ENCODE results near the gene CDH22. TPM values are rescaled to one million over a fixed set of nuclear protein-coding genes. Genes with fewer than 3 reads are reported as not detected.

Gene CDH22
- total and polyA plus RNA-seq, 2 donors from 2014 or later: 0.19 to 1.6 TPM

DNA sequence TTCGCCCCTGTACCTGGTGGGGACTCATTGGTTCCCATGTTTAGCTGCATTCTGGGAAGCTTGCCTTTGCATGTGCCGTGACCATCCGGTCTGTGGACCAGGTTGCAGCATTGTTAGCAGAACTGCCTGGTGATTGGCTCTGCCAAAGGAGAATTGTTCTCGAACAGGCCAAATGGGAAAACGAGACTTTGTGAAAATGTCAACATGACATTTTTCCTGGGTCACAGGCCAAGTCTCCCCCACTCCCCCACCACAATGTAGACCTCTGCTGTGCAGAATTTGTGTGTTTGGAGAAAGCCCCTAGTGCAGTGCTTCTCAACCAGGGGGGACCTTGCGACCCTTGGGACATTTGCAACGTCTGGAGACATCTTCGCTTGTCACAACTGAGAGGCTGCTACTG is 23.2 kb downstream of the CDH22 start:
- DNase-seq: peak in 1 of 5 donors; percentile 19
- H3K4me3 ChIP-seq (ENCODE audit: low read length in 3 of 3): no peak overlapping the region
- TF ChIP-seq, protein P1, sequence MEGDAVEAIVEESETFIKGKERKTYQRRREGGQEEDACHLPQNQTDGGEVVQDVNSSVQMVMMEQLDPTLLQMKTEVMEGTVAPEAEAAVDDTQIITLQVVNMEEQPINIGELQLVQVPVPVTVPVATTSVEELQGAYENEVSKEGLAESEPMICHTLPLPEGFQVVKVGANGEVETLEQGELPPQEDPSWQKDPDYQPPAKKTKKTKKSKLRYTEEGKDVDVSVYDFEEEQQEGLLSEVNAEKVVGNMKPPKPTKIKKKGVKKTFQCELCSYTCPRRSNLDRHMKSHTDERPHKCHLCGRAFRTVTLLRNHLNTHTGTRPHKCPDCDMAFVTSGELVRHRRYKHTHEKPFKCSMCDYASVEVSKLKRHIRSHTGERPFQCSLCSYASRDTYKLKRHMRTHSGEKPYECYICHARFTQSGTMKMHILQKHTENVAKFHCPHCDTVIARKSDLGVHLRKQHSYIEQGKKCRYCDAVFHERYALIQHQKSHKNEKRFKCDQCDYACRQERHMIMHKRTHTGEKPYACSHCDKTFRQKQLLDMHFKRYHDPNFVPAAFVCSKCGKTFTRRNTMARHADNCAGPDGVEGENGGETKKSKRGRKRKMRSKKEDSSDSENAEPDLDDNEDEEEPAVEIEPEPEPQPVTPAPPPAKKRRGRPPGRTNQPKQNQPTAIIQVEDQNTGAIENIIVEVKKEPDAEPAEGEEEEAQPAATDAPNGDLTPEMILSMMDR (IDR thresholded peaks at IDR 0.05; ENCODE audit: borderline replicate concordance, extremely low read depth, insufficient read depth): no peak
- H3K9ac ChIP-seq (ENCODE audit: low read length in 3 of 3): no peak overlapping the region
- H3K27ac ChIP-seq (ENCODE audit: low read depth in 2 of 2, low read length in 2 of 2): no peak overlapping the region
- no peaks in the 10 kb centered on the region for H3K36me3 ChIP-seq (ENCODE audit: control insufficient read depth in 2 of 3, insufficient read depth in 3 of 3, low read length in 3 of 3)
- FAIRE-seq: no peak
- intact Hi-C loops (cut with DNase I): no loop called here
- H3K27me3 ChIP-seq (ENCODE audit: control insufficient read depth, insufficient read depth, low read length): peaks cover 25% of the 10 kb centered on the region
- no peaks in the 10 kb centered on the region for H3K9me3 ChIP-seq (ENCODE audit: control insufficient read depth in 2 of 3, insufficient read depth in 1 of 3, low read length in 3 of 3)
- H3K4me1 ChIP-seq (ENCODE audit: control insufficient read depth in 2 of 3, insufficient read depth in 2 of 3, low read depth in 1 of 3, low read length in 3 of 3): no peaks in the 10 kb centered on the region

GRCh38 chr20:46284040-46284427 is 24.3 kb downstream of the CDH22 start:
- Histone ChIP-seq H3K36me3 (ENCODE audit: control insufficient read depth in 2 of 3, insufficient read depth in 3 of 3, low read length in 3 of 3) (no peaks in the 10 kb centered on the region), H3K4me3 (ENCODE audit: low read length in 3 of 3) (no peak overlapping the region), H3K9ac (ENCODE audit: low read length in 3 of 3) (no peak overlapping the region), H3K9me3 (ENCODE audit: control insufficient read depth in 2 of 3, insufficient read depth in 1 of 3, low read length in 3 of 3) (no peaks in the 10 kb centered on the region), H3K4me1 (ENCODE audit: control insufficient read depth in 2 of 3, insufficient read depth in 2 of 3, low read depth in 1 of 3, low read length in 3 of 3) (no peaks in the 10 kb centered on the region), H3K27me3 (ENCODE audit: control insufficient read depth, insufficient read depth, low read length) (peaks cover 25% of the 10 kb centered on the region), H3K27ac (ENCODE audit: low read depth in 2 of 2, low read length in 2 of 2) (no peak overlapping the region)
- FAIRE-seq (no peak), DNase-seq (no peak)
- TF ChIP-seq, protein P1 (IDR thresholded peaks at IDR 0.05; ENCODE audit: borderline replicate concordance, extremely low read depth, insufficient read depth): no peak
- intact Hi-C loops (cut with DNase I): no loop called here

GRCh38 chr20:46283426-46284039 is 24.8 kb downstream of the CDH22 start:
- peaks cover 25% of the 10 kb centered on the region for H3K27me3 ChIP-seq (ENCODE audit: control insufficient read depth, insufficient read depth, low read length)
- intact Hi-C loops (cut with DNase I): no loop called here
- DNase-seq (no peak), FAIRE-seq (no peak)
- H3K9me3 ChIP-seq (ENCODE audit: control insufficient read depth in 2 of 3, insufficient read depth in 1 of 3, low read length in 3 of 3): no peaks in the 10 kb centered on the region
- no peak overlapping the region for H3K4me3 ChIP-seq (ENCODE audit: low read length in 3 of 3)
- no peaks in the 10 kb centered on the region for H3K4me1 ChIP-seq (ENCODE audit: control insufficient read depth in 2 of 3, insufficient read depth in 2 of 3, low read depth in 1 of 3, low read length in 3 of 3)
- H3K27ac ChIP-seq (ENCODE audit: low read depth in 2 of 2, low read length in 2 of 2): no peak overlapping the region
- TF ChIP-seq, protein P1 (IDR thresholded peaks at IDR 0.05; ENCODE audit: borderline replicate concordance, extremely low read depth, insufficient read depth): no peak
- no peaks in the 10 kb centered on the region for H3K36me3 ChIP-seq (ENCODE audit: control insufficient read depth in 2 of 3, insufficient read depth in 3 of 3, low read length in 3 of 3)
- H3K9ac ChIP-seq (ENCODE audit: low read length in 3 of 3): no peak overlapping the region

DNA sequence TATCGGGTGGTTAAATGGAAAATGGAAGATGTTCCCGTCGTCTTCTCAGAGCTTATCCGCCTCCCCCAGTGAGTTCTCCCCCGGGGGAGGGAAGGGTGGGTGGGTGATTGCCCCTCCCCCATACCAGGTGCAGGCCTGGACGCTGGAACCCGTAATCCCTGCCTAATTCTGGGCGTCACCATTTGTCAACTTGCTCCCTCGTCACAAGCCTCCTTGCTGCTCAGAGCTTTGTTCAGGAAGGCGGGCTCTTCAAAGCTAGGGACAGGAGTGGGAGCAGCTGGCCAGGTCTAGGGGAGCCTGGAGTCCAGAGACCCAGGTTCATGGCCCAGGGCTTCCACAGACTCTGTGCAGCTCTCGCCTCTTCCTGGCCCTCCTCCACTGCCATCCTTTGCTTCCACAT is 25.6 kb downstream of the CDH22 start:
- H3K4me3 ChIP-seq (ENCODE audit: low read length in 3 of 3): no peak overlapping the region
- intact Hi-C loops (cut with DNase I): no loop called here
- no peaks in the 10 kb centered on the region for H3K4me1 ChIP-seq (ENCODE audit: control insufficient read depth in 2 of 3, insufficient read depth in 2 of 3, low read depth in 1 of 3, low read length in 3 of 3)
- FAIRE-seq (no peak), DNase-seq (peak in 1 of 5 donors; percentile 8)
- H3K27ac ChIP-seq (ENCODE audit: low read depth in 2 of 2, low read length in 2 of 2): no peak overlapping the region
- H3K9me3 ChIP-seq (ENCODE audit: control insufficient read depth in 2 of 3, insufficient read depth in 1 of 3, low read length in 3 of 3): no peaks in the 10 kb centered on the region
- no peak overlapping the region for H3K9ac ChIP-seq (ENCODE audit: low read length in 3 of 3)
- peaks cover 25% of the 10 kb centered on the region for H3K27me3 ChIP-seq (ENCODE audit: control insufficient read depth, insufficient read depth, low read length)
- no peaks in the 10 kb centered on the region for H3K36me3 ChIP-seq (ENCODE audit: control insufficient read depth in 2 of 3, insufficient read depth in 3 of 3, low read length in 3 of 3)
- TF ChIP-seq, protein P1 (IDR thresholded peaks at IDR 0.05; ENCODE audit: borderline replicate concordance, extremely low read depth, insufficient read depth): no peak
